ENCODE results near the gene SAMD11.

The SAMD11 gene

GRCh38 chr1:904310-904950, 19.3 kb upstream of the SAMD11 start:
- Histone ChIP-seq H3K9me3 (replicated peaks; ENCODE audit: insufficient read depth, low read length) (no peaks in the 10 kb centered on the region), H2AFZ (ENCODE audit: low read length) (peak overlapping the region; percentile 48; the same call in 1 of the 2 replicates), H3K79me2 (ENCODE audit: low read length) (no peaks in the 10 kb centered on the region), H3K9ac (ENCODE audit: low read length) (no peak overlapping the region), H3F3A (ENCODE audit: insufficient read depth, low read length) (no peaks in the 10 kb centered on the region), H3K4me2 (ENCODE audit: low read depth, low read length) (peak overlapping the region; percentile 47; the same call in 1 of the 2 replicates), H3K36me3 (replicated peaks; ENCODE audit: insufficient read depth, low read length) (no peaks in the 10 kb centered on the region), H3K27ac (ENCODE audit: low read length) (no peak overlapping the region), H3K4me1 (ENCODE audit: low read length) (no peaks in the 10 kb centered on the region), H4K20me1 (ENCODE audit: insufficient read depth, low read length) (no peaks in the 10 kb centered on the region), H3K27me3 (replicated peaks; ENCODE audit: insufficient read depth, low read length) (peaks cover 80% of the 10 kb centered on the region), H3K4me3 (ENCODE audit: low read length) (peak overlapping the region; percentile 39; the same call in 1 of the 2 replicates), H3K9me2 (replicated peaks; ENCODE audit: insufficient read depth, low read length) (no peaks in the 10 kb centered on the region)
- DNase-seq = peak; percentile 62
- TF ChIP-seq EZH2phosphoT487 (IDR thresholded peaks at IDR 0.05; ENCODE audit: low read length) = no peak
- peak; percentile 76 for TF ChIP-seq CTCF (IDR thresholded peaks at IDR 0.05; ENCODE audit: low read length)

GRCh38 chr1:905071-905749, 18.5 kb upstream of the SAMD11 start:
- H3K27me3 ChIP-seq (replicated peaks; ENCODE audit: insufficient read depth, low read length) = peaks cover 73% of the 10 kb centered on the region
- H3K4me1 ChIP-seq (ENCODE audit: low read length) = no peaks in the 10 kb centered on the region
- TF ChIP-seq EZH2phosphoT487 (IDR thresholded peaks at IDR 0.05; ENCODE audit: low read length) (peak; percentile 68; the same call in 1 of the 2 replicates), CTCF (IDR thresholded peaks at IDR 0.05; ENCODE audit: low read length) (no peak), EZH2 (optimal IDR thresholded peaks at IDR 0.05; ENCODE audit: low read depth, low read length) (peak; percentile 86)
- H3K27ac ChIP-seq (ENCODE audit: low read length) = no peak overlapping the region
- H3F3A ChIP-seq (ENCODE audit: insufficient read depth, low read length) = no peaks in the 10 kb centered on the region
- H2AFZ ChIP-seq (ENCODE audit: low read length) = no peak overlapping the region
- no peak overlapping the region for H3K9ac ChIP-seq (ENCODE audit: low read length)
- no peak overlapping the region for H3K4me3 ChIP-seq (ENCODE audit: low read length)
- H3K9me2 ChIP-seq (replicated peaks; ENCODE audit: insufficient read depth, low read length) = no peaks in the 10 kb centered on the region
- H3K9me3 ChIP-seq (replicated peaks; ENCODE audit: insufficient read depth, low read length) = no peaks in the 10 kb centered on the region
- peak overlapping the region; percentile 47; the same call in 1 of the 2 replicates for H3K4me2 ChIP-seq (ENCODE audit: low read depth, low read length)
- no peaks in the 10 kb centered on the region for H4K20me1 ChIP-seq (ENCODE audit: insufficient read depth, low read length)
- no peaks in the 10 kb centered on the region for H3K79me2 ChIP-seq (ENCODE audit: low read length)
- no peaks in the 10 kb centered on the region for H3K36me3 ChIP-seq (replicated peaks; ENCODE audit: insufficient read depth, low read length)
- no peak for DNase-seq

- no peaks in the 10 kb centered on the region for H3K4me1 ChIP-seq (ENCODE audit: low read length)
- H3K27ac ChIP-seq (ENCODE audit: low read length) = no peak overlapping the region
- no peak for DNase-seq
- H3K9me3 ChIP-seq (replicated peaks; ENCODE audit: insufficient read depth, low read length) = no peaks in the 10 kb centered on the region
- H2AFZ ChIP-seq (ENCODE audit: low read length) = no peak overlapping the region
- H3K9ac ChIP-seq (ENCODE audit: low read length) = no peak overlapping the region
- TF ChIP-seq CTCF (IDR thresholded peaks at IDR 0.05; ENCODE audit: low read length) = no peak
- TF ChIP-seq EZH2phosphoT487 (IDR thresholded peaks at IDR 0.05; ENCODE audit: low read length) = no peak
- TF ChIP-seq EZH2 (optimal IDR thresholded peaks at IDR 0.05; ENCODE audit: low read depth, low read length) = no peak
- H3K4me3 ChIP-seq (ENCODE audit: low read length) = no peak overlapping the region
- no peaks in the 10 kb centered on the region for H4K20me1 ChIP-seq (ENCODE audit: insufficient read depth, low read length)
- H3K27me3 ChIP-seq (replicated peaks; ENCODE audit: insufficient read depth, low read length) = peaks cover 73% of the 10 kb centered on the region
- no peaks in the 10 kb centered on the region for H3K79me2 ChIP-seq (ENCODE audit: low read length)
- H3K9me2 ChIP-seq (replicated peaks; ENCODE audit: insufficient read depth, low read length) = no peaks in the 10 kb centered on the region
- H3K4me2 ChIP-seq (ENCODE audit: low read depth, low read length) = no peak overlapping the region
- no peaks in the 10 kb centered on the region for H3K36me3 ChIP-seq (replicated peaks; ENCODE audit: insufficient read depth, low read length)
- H3F3A ChIP-seq (ENCODE audit: insufficient read depth, low read length) = no peaks in the 10 kb centered on the region
Observed at GRCh38 chr1:905811-906599, 17.7 kb upstream of the SAMD11 start.
